GM18858 (cell line): ENCODE measurements around the gene ADGRD1.
"Not testable (repeated sequence)": the region's sequence is repeated elsewhere in the genome, so short reads cannot be mapped to it uniquely, and the experiment has no call there.

ENCODE experiments used
- ATAC-seq: cut with Tn5 transposase; IDR thresholded peaks from one replicate; pipeline ENCODE4 v1.9.1; 2021; ENCODE audit not compliant: unreplicated experiment

The ADGRD1 gene

GRCh38 chr12:130953771-130954543, at the start of gene ADGRD1:
TSS of gene ADGRD1 (plus strand) at chr12:130953907. CDS start at chr12:130954466, 559 bp downstream.
- no peak for ATAC-seq

- ATAC-seq: no peak
Measured at GRCh38 chr12:130904064-130904463, 49.6 kb upstream of the ADGRD1 start.

GRCh38 chr12:130904936-130905455, 48.7 kb upstream of the ADGRD1 start:
- not testable (repeated sequence) for ATAC-seq

- ATAC-seq: no peak
Measured at GRCh38 chr12:130909111-130909510, 44.6 kb upstream of the ADGRD1 start.

- ATAC-seq: no peak
Measured at GRCh38 chr12:130911193-130911592, 42.5 kb upstream of the ADGRD1 start.

GRCh38 chr12:130911933-130912332, 41.8 kb upstream of the ADGRD1 start:
- ATAC-seq: no peak

- no peak for ATAC-seq
Measured at GRCh38 chr12:130916241-130916911, 37.3 kb upstream of the ADGRD1 start.

GRCh38 chr12:130917607-130918006, 36.1 kb upstream of the ADGRD1 start:
- no peak for ATAC-seq

- ATAC-seq: no peak
Measured at GRCh38 chr12:130919086-130919485, 34.6 kb upstream of the ADGRD1 start.

GRCh38 chr12:130920119-130920703, 33.5 kb upstream of the ADGRD1 start:
- no peak for ATAC-seq

- no peak for ATAC-seq
Measured at GRCh38 chr12:130920723-130921381, 32.9 kb upstream of the ADGRD1 start.

- no peak for ATAC-seq
Measured at GRCh38 chr12:130922511-130922953, 31.2 kb upstream of the ADGRD1 start.

- no peak for ATAC-seq
Measured at GRCh38 chr12:130924966-130925665, 28.6 kb upstream of the ADGRD1 start.

- ATAC-seq: no peak
Measured at GRCh38 chr12:130925666-130926015, 28.1 kb upstream of the ADGRD1 start.

GRCh38 chr12:130929363-130929762, 24.3 kb upstream of the ADGRD1 start:
- ATAC-seq: no peak

GRCh38 chr12:130932061-130932930, 21.4 kb upstream of the ADGRD1 start:
- ATAC-seq: no peak

GRCh38 chr12:130933269-130933995, 20.3 kb upstream of the ADGRD1 start:
- no peak for ATAC-seq

- ATAC-seq: no peak
Measured at GRCh38 chr12:130934753-130935152, 19.0 kb upstream of the ADGRD1 start.

GRCh38 chr12:130936561-130936960, 17.1 kb upstream of the ADGRD1 start:
- ATAC-seq: no peak
